CD4-positive, alpha-beta T cell treated with Interleukin-17A for 1 hour (primary cell): ENCODE data around the gene NOC4L.
A peak's percentile ranks its signal among the peaks of the same experiment; 100 is the strongest.

Experiments
- DNase-seq: peaks from one replicate; pipeline ENCODE4 v3.0.0-alpha.2; 2020

The NOC4L gene

GRCh38 chr12:132158677-132159554 is 14.7 kb downstream of the NOC4L start:
- DNase-seq: no peak

GRCh38 chr12:132159555-132160003 is 15.3 kb downstream of the NOC4L start:
- DNase-seq: no peak

GRCh38 chr12:132160016-132160415 is 15.8 kb downstream of the NOC4L start:
- DNase-seq: no peak

GRCh38 chr12:132160601-132161035 is 16.4 kb downstream of the NOC4L start:
- no peak for DNase-seq

GRCh38 chr12:132161036-132161781 is 17.0 kb downstream of the NOC4L start:
- DNase-seq: no peak

- DNase-seq: no peak
Observed at GRCh38 chr12:132161796-132162507, 17.7 kb downstream of the NOC4L start.

- DNase-seq: peak; percentile 46
Observed at GRCh38 chr12:132162508-132163031, 18.3 kb downstream of the NOC4L start.

GRCh38 chr12:132163041-132163910 is 19.0 kb downstream of the NOC4L start:
- DNase-seq: no peak

GRCh38 chr12:132163911-132164288 is 19.6 kb downstream of the NOC4L start:
- no peak for DNase-seq

- DNase-seq: no peak
Observed at GRCh38 chr12:132164426-132164825, 20.2 kb downstream of the NOC4L start.

- no peak for DNase-seq
Observed at GRCh38 chr12:132165584-132165983, 21.3 kb downstream of the NOC4L start.

- no peak for DNase-seq
Observed at GRCh38 chr12:132166093-132166492, 21.8 kb downstream of the NOC4L start.

- no peak for DNase-seq
Observed at GRCh38 chr12:132166801-132167591, 22.7 kb downstream of the NOC4L start.

GRCh38 chr12:132167611-132168310 is 23.5 kb downstream of the NOC4L start:
- no peak for DNase-seq

- DNase-seq: no peak
Observed at GRCh38 chr12:132168311-132169031, 24.2 kb downstream of the NOC4L start.

- DNase-seq: no peak
Observed at GRCh38 chr12:132169376-132169775, 25.1 kb downstream of the NOC4L start.

- no peak for DNase-seq
Observed at GRCh38 chr12:132170094-132170636, 25.9 kb downstream of the NOC4L start.

GRCh38 chr12:132170637-132171292 is 26.5 kb downstream of the NOC4L start:
- no peak for DNase-seq
